NCI-H187 treated with DMSO at 0.1 percent for 48 hours (cell line): ENCODE data around the gene OR8B12.
"Not testable (repeated sequence)": the region's sequence is repeated elsewhere in the genome, so short reads cannot be mapped to it uniquely, and the experiment has no call there.

ENCODE experiments used
- DNase-seq: peaks from one replicate; lab custom pipeline; 2025; lab: John Stamatoyannopoulos, UW

OR8B12 gene

DNA sequence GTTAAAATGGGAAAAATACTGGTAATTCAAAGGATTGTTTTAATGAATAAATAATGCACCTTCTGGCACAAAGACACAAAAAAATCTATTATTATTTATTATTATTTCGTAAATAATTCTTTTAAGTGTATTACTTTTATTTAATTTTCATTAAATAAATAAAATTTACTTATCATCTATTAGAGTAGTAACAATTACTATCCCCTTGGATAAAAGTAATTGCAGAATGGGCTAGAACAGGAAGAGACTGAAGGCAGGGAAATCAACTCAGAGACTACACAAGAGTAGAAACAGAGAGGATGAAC lies 23.0 kb downstream of the OR8B12 start:
- no peak for DNase-seq

DNA sequence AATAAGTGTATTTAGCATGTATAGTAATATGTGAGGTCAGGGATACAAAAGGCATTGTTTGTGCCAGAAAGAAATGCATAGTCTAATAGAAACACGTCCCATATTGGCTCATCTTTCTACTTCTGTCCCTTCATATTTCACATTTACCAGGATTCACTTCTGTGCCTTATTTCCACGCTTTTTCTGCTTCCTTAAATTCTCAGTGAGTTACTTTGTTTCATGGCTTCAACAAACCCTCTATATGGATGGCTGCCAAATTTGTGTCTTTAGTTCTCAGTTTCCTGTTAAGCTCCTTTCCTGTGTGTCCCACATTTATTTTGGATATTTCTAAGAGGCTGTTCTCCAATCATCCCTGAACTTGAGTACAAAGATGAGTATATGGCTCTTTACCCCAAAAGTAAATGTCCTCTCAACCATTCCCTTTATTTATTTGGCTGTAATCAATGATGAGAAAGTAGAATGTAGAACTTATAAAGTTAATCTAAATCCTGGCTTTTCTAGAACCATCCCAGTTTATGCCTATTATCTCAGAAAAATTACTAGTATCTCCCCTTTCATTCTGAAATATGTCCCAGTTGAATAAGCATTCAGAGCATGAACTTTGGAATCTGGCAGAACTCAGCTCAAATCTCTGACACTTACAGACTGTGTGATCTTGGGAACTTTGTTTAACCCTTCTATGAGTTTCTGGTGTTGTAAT lies 23.5 kb downstream of the OR8B12 start:
- no peak for DNase-seq

DNA sequence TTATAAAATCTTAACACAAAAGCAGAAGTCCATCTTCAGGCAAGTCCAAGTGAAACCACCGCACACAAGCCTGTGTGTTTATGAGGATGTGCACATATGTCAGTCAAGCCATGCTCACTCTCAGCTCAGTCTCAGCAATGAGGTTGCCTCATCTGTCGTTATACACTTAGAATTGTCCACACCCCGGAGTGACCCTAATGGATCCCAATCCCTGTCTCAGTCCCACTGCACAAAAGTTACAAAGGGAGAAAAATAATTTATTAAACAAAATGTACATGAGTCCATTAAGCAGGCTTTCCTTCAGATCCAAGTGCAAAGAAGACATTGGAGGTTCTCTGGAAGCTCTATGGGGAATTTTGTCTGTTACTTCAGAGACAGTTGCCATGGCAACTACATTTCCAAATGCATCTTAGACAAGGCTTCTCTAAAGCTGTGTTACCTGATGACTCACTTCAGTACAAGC lies 24.4 kb downstream of the OR8B12 start:
- no peak for DNase-seq

DNA sequence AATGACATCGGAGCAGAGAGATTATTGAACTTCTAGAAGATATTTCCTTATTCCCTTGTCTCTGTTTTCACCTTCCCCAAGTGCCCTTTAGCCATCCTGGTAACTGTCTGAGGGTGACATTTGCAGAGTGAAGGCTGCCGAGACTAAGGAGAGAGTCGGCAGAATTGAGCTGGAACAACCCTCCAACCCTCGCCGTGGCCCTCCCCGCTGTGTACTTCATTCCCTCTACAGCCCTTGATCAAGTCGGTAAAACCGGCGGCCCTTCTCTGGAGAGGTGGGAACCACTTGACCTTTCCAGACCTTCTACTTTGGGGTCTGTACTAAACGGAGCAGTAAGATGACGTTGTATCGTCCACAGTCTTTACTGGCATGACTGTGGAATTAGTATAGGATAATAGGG lies 26.1 kb downstream of the OR8B12 start:
- no peak for DNase-seq

- DNase-seq, result not testable (repeated sequence)
Observed at GRCh38 chr11:124514675-124515074, 28.8 kb downstream of the OR8B12 start.

DNA sequence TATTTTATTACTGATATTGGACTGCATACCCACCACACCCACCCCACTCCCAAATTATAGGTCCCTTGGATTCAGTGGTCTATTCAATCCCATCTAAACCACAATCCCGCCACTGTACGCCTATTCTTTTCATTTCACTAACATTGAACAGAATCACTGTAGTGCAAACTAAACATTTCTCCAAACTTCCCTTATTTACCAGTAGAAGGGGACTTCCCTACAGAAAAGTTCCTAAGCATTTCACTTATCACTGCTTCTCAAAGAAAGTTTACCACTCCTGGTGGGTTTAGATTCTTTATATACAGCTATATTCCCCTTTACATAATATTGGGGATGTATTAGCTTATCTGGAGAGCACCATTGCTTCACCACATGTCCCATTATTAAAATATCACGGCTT lies 29.3 kb downstream of the OR8B12 start:
- no peak for DNase-seq

- no peak for DNase-seq
Observed at GRCh38 chr11:124511745-124512144, 31.7 kb downstream of the OR8B12 start.

GRCh38 chr11:124510279-124510678 lies 33.2 kb downstream of the OR8B12 start:
- DNase-seq, result no peak

GRCh38 chr11:124499711-124500110 lies 43.7 kb downstream of the OR8B12 start:
- DNase-seq, result no peak

DNA sequence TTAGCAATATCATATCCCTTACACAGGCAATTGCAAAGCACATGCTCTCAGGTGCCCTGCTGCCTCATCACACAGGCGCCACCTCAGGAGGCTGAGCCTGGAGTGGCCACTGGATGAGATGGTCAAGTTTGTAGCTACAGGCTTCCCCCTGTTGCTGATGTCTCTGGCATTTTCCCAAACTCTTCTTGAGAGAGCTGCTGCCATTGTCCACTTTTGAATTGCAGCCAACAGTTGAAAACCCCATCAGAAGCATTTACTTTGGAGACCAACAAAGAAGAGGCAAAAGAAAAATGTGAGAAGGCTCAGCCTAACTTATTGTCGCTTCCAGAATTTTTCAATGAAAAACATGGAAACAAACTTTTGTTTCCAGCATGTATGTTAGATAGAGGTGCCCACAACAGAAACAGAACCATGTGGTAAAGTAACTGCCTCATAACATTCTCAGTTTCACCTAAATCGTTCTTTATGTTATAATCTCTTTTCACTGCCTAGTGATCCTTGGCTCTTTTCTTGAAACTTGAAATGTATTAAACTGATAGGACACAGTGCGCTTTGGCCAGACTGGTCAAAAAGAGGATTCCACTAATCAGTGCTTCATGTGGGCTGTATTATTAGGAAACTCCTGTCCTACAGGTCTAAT lies 50.3 kb downstream of the OR8B12 start:
- no peak for DNase-seq
